ENCODE data around the gene DCDC2. TPM values are rescaled to one million over a fixed set of nuclear protein-coding genes. Genes with fewer than 3 reads are reported as not detected.
"Not testable (repeated sequence)": the region's sequence is repeated elsewhere in the genome, so short reads cannot be mapped to it uniquely, and the experiment has no call there.

The DCDC2 gene
- total and polyA plus RNA-seq, 10 donors, result 0.02 to 0.03 TPM; not detected in 8

DNA sequence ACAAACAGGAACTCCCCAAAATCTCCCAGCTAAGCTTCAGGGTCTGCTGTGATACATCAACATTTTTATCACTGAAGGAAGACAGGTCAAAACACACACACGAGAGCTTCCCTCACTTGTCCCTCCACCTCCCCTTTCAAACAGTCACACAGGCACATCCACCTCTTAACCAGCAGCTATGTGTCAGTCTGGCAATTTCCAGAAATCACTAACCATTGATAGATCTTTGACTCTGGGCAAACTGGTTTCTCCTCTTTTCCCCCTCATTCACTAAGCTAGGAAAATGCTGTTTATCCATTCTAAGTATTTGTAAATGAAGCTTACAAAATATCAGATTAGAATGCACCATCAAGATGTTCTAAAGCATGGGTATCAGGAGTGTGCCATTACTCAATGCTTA is 87.8 kb downstream of the DCDC2 start:
- Histone ChIP-seq H3K36me3 (no peaks in the 10 kb centered on the region), H3K4me1 (no peaks in the 10 kb centered on the region), H3K4me3 (no peak overlapping the region), H3K27me3 (replicated peaks in 1 of 7) (no peaks in the 10 kb centered on the region), H3K9me3 (no peaks in the 10 kb centered on the region), H3K27ac (no peak overlapping the region)
- intact Hi-C loops (cut with DNase I; ENCODE audit: low total_unique reads), result no loop called here
- WGBS, 5 donors, result 48 to 71% (median 61%) methylated on average over 1 of the region's 1 CpG
- DNase-seq, result no peak
- TF ChIP-seq, protein P1, sequence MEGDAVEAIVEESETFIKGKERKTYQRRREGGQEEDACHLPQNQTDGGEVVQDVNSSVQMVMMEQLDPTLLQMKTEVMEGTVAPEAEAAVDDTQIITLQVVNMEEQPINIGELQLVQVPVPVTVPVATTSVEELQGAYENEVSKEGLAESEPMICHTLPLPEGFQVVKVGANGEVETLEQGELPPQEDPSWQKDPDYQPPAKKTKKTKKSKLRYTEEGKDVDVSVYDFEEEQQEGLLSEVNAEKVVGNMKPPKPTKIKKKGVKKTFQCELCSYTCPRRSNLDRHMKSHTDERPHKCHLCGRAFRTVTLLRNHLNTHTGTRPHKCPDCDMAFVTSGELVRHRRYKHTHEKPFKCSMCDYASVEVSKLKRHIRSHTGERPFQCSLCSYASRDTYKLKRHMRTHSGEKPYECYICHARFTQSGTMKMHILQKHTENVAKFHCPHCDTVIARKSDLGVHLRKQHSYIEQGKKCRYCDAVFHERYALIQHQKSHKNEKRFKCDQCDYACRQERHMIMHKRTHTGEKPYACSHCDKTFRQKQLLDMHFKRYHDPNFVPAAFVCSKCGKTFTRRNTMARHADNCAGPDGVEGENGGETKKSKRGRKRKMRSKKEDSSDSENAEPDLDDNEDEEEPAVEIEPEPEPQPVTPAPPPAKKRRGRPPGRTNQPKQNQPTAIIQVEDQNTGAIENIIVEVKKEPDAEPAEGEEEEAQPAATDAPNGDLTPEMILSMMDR (IDR thresholded peaks at IDR 0.05 in 8 of 11, conservative IDR thresholded peaks at IDR 0.05 in 3 of 11), result no peak

- H3K4me3 ChIP-seq; H3K27ac ChIP-seq; DNase-seq; H3K4me1 ChIP-seq; intact Hi-C loops (cut with DNase I; ENCODE audit: low total_unique reads); H3K36me3 ChIP-seq: not testable (repeated sequence)
- Histone ChIP-seq H3K27me3 (replicated peaks in 1 of 7) (peaks cover 0 to 36% (median 0%) of the 10 kb centered on the region in 7 donors), H3K9me3 (peaks cover 0 to 16% (median 6%) of the 10 kb centered on the region in 8 donors)
- 71 to 91% (median 84%) methylated on average over 6 of the region's 6 CpGs for WGBS, 5 donors
Observed at GRCh38 chr6:24258214-24258613, 99.6 kb downstream of the DCDC2 start.

- H3K36me3 ChIP-seq, result no peaks in the 10 kb centered on the region
- no peaks in the 10 kb centered on the region for H3K4me1 ChIP-seq
- no peak overlapping the region for H3K27ac ChIP-seq
- peaks cover 0 to 26% (median 0%) of the 10 kb centered on the region in 7 donors for H3K27me3 ChIP-seq (replicated peaks in 1 of 7)
- peaks cover 0 to 22% (median 10%) of the 10 kb centered on the region in 8 donors for H3K9me3 ChIP-seq
- no peak for DNase-seq
- WGBS, 5 donors, result 84 to 91% (median 89%) methylated on average over 4 of the region's 4 CpGs
- TF ChIP-seq POLR2A (IDR thresholded peaks at IDR 0.05) (no peak), POLR2AphosphoS5 (IDR thresholded peaks at IDR 0.05) (no peak)
- TF ChIP-seq, protein P1 (IDR thresholded peaks at IDR 0.05 in 8 of 11, conservative IDR thresholded peaks at IDR 0.05 in 3 of 11), result no peak
- intact Hi-C loops (cut with DNase I; ENCODE audit: low total_unique reads), result no loop called here
- no peak overlapping the region for H3K4me3 ChIP-seq
Observed at GRCh38 chr6:24257282-24257681, 100.6 kb downstream of the DCDC2 start.

DNA sequence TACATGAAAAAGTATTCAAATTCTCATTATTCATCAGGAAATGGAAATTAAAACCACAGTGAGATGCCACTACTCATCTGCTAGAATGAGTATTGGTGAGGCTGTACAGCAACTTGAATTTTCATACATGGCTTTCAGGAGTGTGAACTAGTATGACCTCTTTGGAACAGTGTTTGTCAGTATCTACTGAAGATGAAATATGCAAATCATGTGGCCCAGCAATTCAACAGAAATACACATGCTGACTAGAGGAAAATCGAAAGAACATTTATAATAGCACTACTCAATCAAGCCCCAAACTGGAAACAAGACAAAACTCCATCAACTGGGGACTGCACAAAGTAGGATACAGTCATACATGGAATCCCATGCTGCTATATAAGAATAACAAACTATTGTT is 102.2 kb downstream of the DCDC2 start:
- Histone ChIP-seq H3K27ac (no peak overlapping the region), H3K9me3 (peaks cover 0 to 22% (median 10%) of the 10 kb centered on the region in 8 donors), H3K27me3 (replicated peaks in 1 of 7) (peaks cover 0 to 10% (median 0%) of the 10 kb centered on the region in 7 donors), H3K36me3 (no peaks in the 10 kb centered on the region), H3K4me3 (no peak overlapping the region), H3K4me1 (no peaks in the 10 kb centered on the region)
- WGBS, 5 donors, result 62 to 78% (median 74%) methylated on average over 1 of the region's 1 CpG
- TF ChIP-seq, protein P1 (IDR thresholded peaks at IDR 0.05 in 8 of 11, conservative IDR thresholded peaks at IDR 0.05 in 3 of 11), result no peak
- TF ChIP-seq POLR2A (IDR thresholded peaks at IDR 0.05) (no peak), POLR2AphosphoS5 (IDR thresholded peaks at IDR 0.05) (no peak)
- intact Hi-C loops (cut with DNase I; ENCODE audit: low total_unique reads), result no loop called here
- no peak for DNase-seq

DNA sequence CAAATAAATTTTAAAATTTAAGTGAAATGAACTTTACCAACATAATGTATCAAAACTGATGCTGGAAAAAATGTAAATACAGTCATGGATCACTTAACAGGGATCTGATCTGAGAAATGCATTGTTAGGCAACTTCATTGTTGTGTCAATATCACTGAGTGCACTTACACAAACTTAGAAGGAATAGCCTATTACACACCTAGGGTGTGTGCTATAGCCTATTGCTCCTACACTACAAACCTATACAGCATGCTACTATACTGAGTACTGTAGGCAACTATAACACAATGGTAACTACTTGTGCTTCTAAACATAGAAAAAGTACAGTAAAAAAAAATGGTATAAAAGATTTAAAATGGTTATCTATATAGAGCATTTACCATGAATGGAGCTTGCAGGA is 104.5 kb downstream of the DCDC2 start:
- Histone ChIP-seq H3K4me1 (no peaks in the 10 kb centered on the region), H3K27me3 (replicated peaks in 1 of 7) (peaks cover 0 to 6% (median 0%) of the 10 kb centered on the region in 7 donors), H3K27ac (no peak overlapping the region), H3K36me3 (no peaks in the 10 kb centered on the region), H3K4me3 (no peak overlapping the region), H3K9me3 (peaks cover 0 to 22% (median 10%) of the 10 kb centered on the region in 8 donors)
- intact Hi-C loops (cut with DNase I; ENCODE audit: low total_unique reads), result no loop called here
- TF ChIP-seq, protein P1 (IDR thresholded peaks at IDR 0.05 in 8 of 11, conservative IDR thresholded peaks at IDR 0.05 in 3 of 11), result no peak
- TF ChIP-seq POLR2AphosphoS5 (IDR thresholded peaks at IDR 0.05) (no peak), POLR2A (IDR thresholded peaks at IDR 0.05) (no peak)
- DNase-seq, result no peak
